Stomach (tissue), 4 donors: ENCODE data around the gene KIRREL1.

ENCODE experiments used
- CTCF ChIP-seq, 7 experiments: fragments of 450-650 bp in 4 of 7; fragments of 200-600 bp in 3 of 7; sonication (generic) in 3 of 7; IDR thresholded peaks; one replicate each; pipeline ENCODE4 v1.5.1; 2016 to 2019; ENCODE audit warnings: antibody characterized with exemption in 7 of 7, control low read depth in 2 of 7, mild to moderate bottlenecking in 1 of 7
- EP300 ChIP-seq: sonication (generic); formaldehyde crosslinking; IDR thresholded peaks from one replicate; pipeline ENCODE4 v1.6.1; 2017; ENCODE audit warnings: antibody characterized with exemption
- POLR2A ChIP-seq, 4 donors: fragments of 450-650 bp; IDR thresholded peaks; one replicate each; pipeline ENCODE4 v1.6.1; 2016; ENCODE audit warnings: antibody characterized with exemption in 4 of 4, control low read depth in 2 of 4, mild to moderate bottlenecking in 1 of 4, moderate library complexity in 1 of 4
- POLR2AphosphoS5 ChIP-seq, 3 donors: sonication (generic); formaldehyde crosslinking; IDR thresholded peaks; one replicate each; pipeline ENCODE4 v1.6.1; 2016; ENCODE audit warnings: antibody characterized with exemption in 3 of 3

- TF ChIP-seq POLR2AphosphoS5 (IDR thresholded peaks at IDR 0.05) (no peak), CTCF (IDR thresholded peaks at IDR 0.05) (no peak), POLR2A (IDR thresholded peaks at IDR 0.05) (no peak), EP300 (no peak)
Measured at GRCh38 chr1:157985473-157985872, 8.0 kb upstream of the KIRREL1 start.
